ENCODE data around the gene CWC25.
"Not testable (repeated sequence)": the region's sequence is repeated elsewhere in the genome, so short reads cannot be mapped to it uniquely, and the experiment has no call there.

Gene CWC25

DNA sequence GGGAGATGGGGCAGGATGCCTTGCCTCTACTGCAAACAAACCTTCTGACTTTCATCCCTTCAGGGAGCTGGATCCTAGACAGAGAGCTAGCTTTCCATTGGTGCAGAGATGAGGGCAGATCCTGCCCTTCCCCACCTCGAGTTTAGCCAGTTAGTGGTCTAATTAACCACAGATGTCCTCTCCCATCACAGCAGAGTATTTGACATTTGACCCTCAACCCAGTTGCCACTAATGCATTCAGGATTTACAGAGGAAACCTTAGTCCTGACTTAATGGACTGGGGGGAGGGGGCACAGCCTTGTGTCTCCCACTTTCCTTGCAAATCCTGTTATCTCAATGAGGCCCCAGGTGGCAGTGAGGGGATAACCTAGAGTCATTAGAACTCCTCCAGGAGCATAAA, 35.9 kb downstream of the CWC25 start:
- TF ChIP-seq, protein P1, sequence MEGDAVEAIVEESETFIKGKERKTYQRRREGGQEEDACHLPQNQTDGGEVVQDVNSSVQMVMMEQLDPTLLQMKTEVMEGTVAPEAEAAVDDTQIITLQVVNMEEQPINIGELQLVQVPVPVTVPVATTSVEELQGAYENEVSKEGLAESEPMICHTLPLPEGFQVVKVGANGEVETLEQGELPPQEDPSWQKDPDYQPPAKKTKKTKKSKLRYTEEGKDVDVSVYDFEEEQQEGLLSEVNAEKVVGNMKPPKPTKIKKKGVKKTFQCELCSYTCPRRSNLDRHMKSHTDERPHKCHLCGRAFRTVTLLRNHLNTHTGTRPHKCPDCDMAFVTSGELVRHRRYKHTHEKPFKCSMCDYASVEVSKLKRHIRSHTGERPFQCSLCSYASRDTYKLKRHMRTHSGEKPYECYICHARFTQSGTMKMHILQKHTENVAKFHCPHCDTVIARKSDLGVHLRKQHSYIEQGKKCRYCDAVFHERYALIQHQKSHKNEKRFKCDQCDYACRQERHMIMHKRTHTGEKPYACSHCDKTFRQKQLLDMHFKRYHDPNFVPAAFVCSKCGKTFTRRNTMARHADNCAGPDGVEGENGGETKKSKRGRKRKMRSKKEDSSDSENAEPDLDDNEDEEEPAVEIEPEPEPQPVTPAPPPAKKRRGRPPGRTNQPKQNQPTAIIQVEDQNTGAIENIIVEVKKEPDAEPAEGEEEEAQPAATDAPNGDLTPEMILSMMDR (IDR thresholded peaks at IDR 0.05; ENCODE audit: extremely low read depth, missing control alignments): no peak
- no peak for DNase-seq (ENCODE audit: low spot score)

DNA sequence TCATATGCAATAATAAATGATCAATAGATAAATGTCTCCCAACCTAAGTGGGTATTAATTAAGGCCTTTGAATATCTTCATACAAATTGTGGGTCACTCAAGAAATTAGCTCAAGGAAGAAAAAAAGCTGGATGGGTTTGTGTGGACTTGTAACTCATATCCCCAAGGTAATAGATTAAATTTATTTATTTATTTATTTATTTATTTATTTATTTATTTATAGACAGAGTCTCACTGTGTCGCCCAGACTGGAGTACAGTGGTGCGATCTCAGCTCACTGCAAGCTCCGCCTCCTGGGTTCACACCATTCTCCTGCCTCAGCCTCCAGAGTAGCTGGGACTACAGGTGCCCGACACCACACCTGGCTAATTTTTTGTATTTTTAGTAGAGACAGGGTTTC, 37.1 kb downstream of the CWC25 start:
- not testable (repeated sequence) for DNase-seq (ENCODE audit: low spot score)

DNA sequence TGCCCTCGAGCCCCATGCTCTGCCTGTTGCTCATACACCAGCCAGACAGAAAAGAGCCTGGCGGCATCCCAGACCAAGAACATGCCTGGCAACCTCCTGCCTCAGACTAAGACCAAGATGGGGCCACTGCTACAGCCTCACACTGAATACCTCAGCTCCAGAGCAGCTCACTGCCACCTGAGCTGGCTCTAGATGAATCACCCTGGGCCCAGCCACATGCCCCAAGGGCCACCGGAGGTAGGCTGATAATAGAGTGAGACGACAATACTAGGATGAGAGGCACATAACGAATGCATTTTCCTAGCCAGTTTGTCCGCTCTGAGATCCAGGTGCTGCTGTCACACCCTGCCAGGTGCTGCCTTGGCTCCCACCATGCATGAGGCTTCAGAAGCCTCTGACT, 38.7 kb downstream of the CWC25 start:
- DNase-seq (ENCODE audit: low spot score): no peak
- TF ChIP-seq, protein P1 (IDR thresholded peaks at IDR 0.05; ENCODE audit: extremely low read depth, missing control alignments): no peak

DNA sequence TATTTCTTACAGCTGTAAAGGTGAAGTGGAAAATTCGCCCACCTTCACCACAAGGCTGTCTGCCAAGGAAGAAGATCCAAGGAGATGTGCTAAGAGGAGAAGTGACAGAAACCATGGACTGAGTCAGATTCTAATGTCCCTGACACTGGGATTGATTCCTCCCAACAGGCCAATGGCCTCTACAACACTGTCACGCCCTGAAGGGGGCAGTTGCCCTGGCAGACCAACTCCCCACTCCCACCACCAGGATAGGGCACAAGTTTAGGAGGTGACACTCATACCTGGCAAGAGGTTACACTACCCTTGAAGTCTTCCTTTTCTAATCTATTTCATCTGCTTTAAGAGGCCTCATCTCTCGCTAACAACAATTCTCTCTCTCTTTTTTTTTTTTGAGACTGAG, 41.9 kb downstream of the CWC25 start:
- no peak for DNase-seq (ENCODE audit: low spot score)
- TF ChIP-seq, protein P1 (IDR thresholded peaks at IDR 0.05; ENCODE audit: extremely low read depth, missing control alignments): no peak

DNA sequence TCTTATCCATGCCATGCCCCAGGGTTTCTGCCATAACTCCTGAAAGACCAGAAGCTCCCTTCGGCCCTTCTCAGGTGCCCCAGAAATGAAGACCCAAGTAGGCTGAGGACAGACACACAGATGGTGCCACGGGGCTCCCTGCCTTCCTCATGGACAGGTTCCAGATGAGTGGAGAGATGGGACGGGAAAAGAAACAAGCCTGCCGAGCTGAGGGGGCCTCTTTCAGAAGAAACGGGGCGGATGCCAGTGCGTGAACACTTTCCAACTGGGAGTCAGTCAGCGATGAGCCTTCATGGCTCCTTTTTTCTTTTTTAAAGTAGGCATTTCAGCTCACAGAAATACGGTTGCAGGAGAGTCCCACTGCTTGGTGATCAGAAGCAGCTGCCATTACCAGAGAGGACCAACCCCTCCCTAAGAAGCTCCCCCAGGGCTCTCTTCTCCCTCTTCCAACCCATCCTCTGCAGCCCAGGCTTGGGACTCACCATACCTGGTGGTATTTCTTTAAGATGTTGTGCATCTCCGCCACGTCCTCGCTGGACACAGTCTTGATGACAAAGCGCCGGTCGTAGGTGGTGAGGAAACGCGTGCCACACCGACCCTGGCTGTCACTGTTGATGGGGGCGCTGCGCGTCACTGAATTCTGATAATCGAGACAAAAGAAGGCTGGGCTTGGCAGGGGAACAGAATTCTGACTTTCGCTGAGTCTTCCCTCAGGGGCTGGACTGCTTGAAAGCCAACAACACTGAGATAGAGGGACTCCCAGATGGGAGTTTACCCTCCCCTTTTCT, 45.0 kb downstream of the CWC25 start:
- DNase-seq (ENCODE audit: low spot score): no peak
- TF ChIP-seq, protein P1 (IDR thresholded peaks at IDR 0.05; ENCODE audit: extremely low read depth, missing control alignments): no peak

DNA sequence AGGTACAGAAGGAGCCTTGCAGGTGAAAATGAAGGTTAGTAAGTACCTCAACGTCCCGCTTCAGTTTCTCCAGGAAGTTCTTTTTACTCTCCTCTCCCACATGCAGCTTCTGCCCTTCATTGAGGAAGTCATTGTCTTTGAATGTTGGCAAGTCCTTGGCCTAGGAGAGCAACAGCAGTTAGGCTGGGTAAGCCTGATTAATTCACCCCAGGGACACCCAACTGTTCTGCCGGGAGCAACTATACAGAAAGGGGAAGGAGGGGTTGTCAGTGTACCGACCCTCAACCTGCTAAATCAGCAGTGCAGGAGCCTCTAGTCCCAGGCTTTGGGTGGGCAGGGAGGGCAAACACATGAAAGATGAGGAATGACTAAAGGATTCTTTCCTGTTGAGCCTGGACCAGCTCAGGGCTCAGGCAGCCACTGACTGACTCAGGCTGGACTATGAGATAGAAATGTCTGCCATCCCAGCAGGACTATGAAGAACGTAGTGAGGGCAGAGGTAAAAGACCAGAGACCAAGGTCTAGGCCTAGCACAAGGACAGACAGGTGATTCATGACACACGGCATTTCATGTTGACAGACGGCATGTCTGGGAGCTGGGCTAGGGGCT, 47.4 kb downstream of the CWC25 start:
- no peak for DNase-seq (ENCODE audit: low spot score)

DNA sequence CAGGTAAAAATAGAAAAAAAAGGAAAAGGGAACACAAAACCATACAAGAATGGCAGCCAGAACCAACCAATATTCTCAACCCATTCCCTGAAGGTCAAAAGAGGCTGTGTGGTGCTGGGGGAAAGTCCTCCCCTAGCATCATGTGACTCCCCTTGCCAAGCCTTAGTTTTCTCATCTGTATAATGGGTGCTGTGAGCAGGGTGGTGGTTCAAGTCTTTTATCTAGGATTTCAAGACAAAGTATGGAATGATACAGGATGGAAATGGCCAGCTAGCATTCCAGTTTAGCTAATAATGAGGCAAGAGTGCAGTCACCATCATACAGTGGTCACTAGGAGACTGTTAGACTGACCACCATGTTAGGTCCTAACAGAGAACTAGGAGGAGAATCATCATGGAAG, 51.9 kb downstream of the CWC25 start:
- DNase-seq (ENCODE audit: low spot score): no peak
- TF ChIP-seq, protein P1 (IDR thresholded peaks at IDR 0.05; ENCODE audit: extremely low read depth, missing control alignments): no peak

More for the DNA sequence above, 47.4 kb downstream of the CWC25 start:
- TF ChIP-seq, protein P1 (IDR thresholded peaks at IDR 0.05; ENCODE audit: extremely low read depth, missing control alignments): no peak

DNA sequence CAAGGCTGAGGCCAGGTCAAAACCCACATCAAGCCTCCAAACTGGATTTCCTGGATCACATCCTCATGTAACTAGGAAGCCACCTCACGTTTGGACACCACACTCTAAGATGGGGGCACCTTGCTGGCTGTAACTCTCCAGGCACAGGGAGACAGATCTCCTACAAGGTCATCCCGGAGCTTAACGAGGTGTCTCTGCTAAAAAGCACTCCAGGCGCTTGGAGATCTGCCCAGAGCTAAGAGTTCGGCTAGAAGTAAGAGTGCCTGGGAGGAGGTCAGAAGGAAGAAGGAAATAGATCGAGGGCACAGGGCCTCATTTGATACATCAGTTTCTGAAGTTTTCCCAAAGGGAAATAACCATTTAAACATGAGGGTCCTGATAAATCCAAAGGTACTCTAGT, 56.7 kb downstream of the CWC25 start:
- no peak for DNase-seq (ENCODE audit: low spot score)
- TF ChIP-seq, protein P1 (IDR thresholded peaks at IDR 0.05; ENCODE audit: extremely low read depth, missing control alignments): no peak

Data from GM20000 (cell line).